ENCODE results near the gene AARSD1. TPM values are rescaled to one million over a fixed set of nuclear protein-coding genes. Genes with fewer than 3 reads are reported as not detected.
A peak's percentile ranks its signal among the peaks of the same experiment; 100 is the strongest.
"Not testable (repeated sequence)": the region's sequence is repeated elsewhere in the genome, so short reads cannot be mapped to it uniquely, and the experiment has no call there.

Gene AARSD1
- total and polyA plus RNA-seq, 4 donors: 27.6 to 57.0 (median 37.1) TPM

- TF ChIP-seq CTCF (IDR thresholded peaks at IDR 0.05; ENCODE audit: control extremely low read depth, extremely low read depth): no peak
- Histone ChIP-seq H3K4me3 (peak overlapping the region; percentile 96), H3K9me3 (ENCODE audit: control insufficient read depth in 4 of 4, insufficient read depth in 3 of 4, low read length in 3 of 4) (no peaks in the 10 kb centered on the region), H3K27me3 (ENCODE audit: control insufficient read depth in 3 of 3, insufficient read depth in 3 of 3, low read length in 2 of 3) (no peaks in the 10 kb centered on the region), H3K4me1 (ENCODE audit: control insufficient read depth in 5 of 5, insufficient read depth in 5 of 5, low read length in 5 of 5) (peaks cover 0 to 23% (median 10%) of the 10 kb centered on the region in 5 donors), H3K9ac (ENCODE audit: insufficient read depth in 1 of 2, low read length in 2 of 2) (peak overlapping the region; percentile 69 to 70), H3K36me3 (ENCODE audit: control insufficient read depth in 4 of 4, insufficient read depth in 4 of 4, low read length in 4 of 4) (peaks cover 0 to 7% (median 3%) of the 10 kb centered on the region in 4 donors), H3K27ac (ENCODE audit: low read depth in 1 of 2, low read length in 1 of 2) (peak overlapping the region; percentile 90 to 91)
- DNase-seq (peak; percentile 38 to 40 (median 38)), ATAC-seq (ENCODE audit: insufficient read depth, low FRiP score) (peak; percentile 77)
- WGBS, 2 donors: 1% methylated on average over 50 to 67 of the region's 67 CpGs
These were observed 16.6 kb upstream of the AARSD1 start for GRCh38 chr17:42980766-42981397.

- no peaks in the 10 kb centered on the region for H3K9me3 ChIP-seq (ENCODE audit: control insufficient read depth in 4 of 4, insufficient read depth in 3 of 4, low read length in 3 of 4)
- peaks cover 0 to 4% (median 2%) of the 10 kb centered on the region in 4 donors for H3K36me3 ChIP-seq (ENCODE audit: control insufficient read depth in 4 of 4, insufficient read depth in 4 of 4, low read length in 4 of 4)
- peak; percentile 89 for ATAC-seq (ENCODE audit: insufficient read depth, low FRiP score)
- H3K27me3 ChIP-seq (ENCODE audit: control insufficient read depth in 3 of 3, insufficient read depth in 3 of 3, low read length in 2 of 3): no peaks in the 10 kb centered on the region
- peak; percentile 89 to 92 (median 90) for DNase-seq
- peaks cover 0 to 23% (median 10%) of the 10 kb centered on the region in 5 donors for H3K4me1 ChIP-seq (ENCODE audit: control insufficient read depth in 5 of 5, insufficient read depth in 5 of 5, low read length in 5 of 5)
- WGBS, 2 donors: 0% methylated on average over 31 to 39 of the region's 39 CpGs
- TF ChIP-seq CTCF (IDR thresholded peaks at IDR 0.05; ENCODE audit: control extremely low read depth, extremely low read depth): no peak
- peak within 1 kb of the TSS; percentile 96 for H3K4me3 ChIP-seq
- H3K27ac ChIP-seq (ENCODE audit: low read depth in 1 of 2, low read length in 1 of 2): peak within 1 kb of the TSS; percentile 90 to 91
- peak within 1 kb of the TSS; percentile 70 to 82 for H3K9ac ChIP-seq (ENCODE audit: insufficient read depth in 1 of 2, low read length in 2 of 2)
These were observed 16.1 kb upstream of the AARSD1 start, which contains the start of gene RUNDC1 for GRCh38 chr17:42980274-42980765. TSS of gene RUNDC1 (plus strand) at chr17:42980565. CDS start at chr17:42980577, 12 bp downstream.

GRCh38 chr17:42979511-42980273 lies 15.4 kb upstream of the AARSD1 start, which contains the start of gene PTGES3L:
TSS of gene PTGES3L (minus strand) at chr17:42980080. CDS start at chr17:42980053, 27 bp downstream.
- Histone ChIP-seq H3K27me3 (ENCODE audit: control insufficient read depth in 3 of 3, insufficient read depth in 3 of 3, low read length in 2 of 3) (no peaks in the 10 kb centered on the region), H3K9me3 (ENCODE audit: control insufficient read depth in 4 of 4, insufficient read depth in 3 of 4, low read length in 3 of 4) (no peaks in the 10 kb centered on the region), H3K36me3 (ENCODE audit: control insufficient read depth in 4 of 4, insufficient read depth in 4 of 4, low read length in 4 of 4) (peaks cover 0 to 3% (median 0%) of the 10 kb centered on the region in 4 donors), H3K9ac (ENCODE audit: insufficient read depth in 1 of 2, low read length in 2 of 2) (peak within 1 kb of the TSS; percentile 70 to 82), H3K27ac (ENCODE audit: low read depth in 1 of 2, low read length in 1 of 2) (peak within 1 kb of the TSS; percentile 90 to 91), H3K4me3 (peak within 1 kb of the TSS; percentile 96), H3K4me1 (ENCODE audit: control insufficient read depth in 5 of 5, insufficient read depth in 5 of 5, low read length in 5 of 5) (peaks cover 0 to 23% (median 10%) of the 10 kb centered on the region in 5 donors)
- no peak for ATAC-seq (ENCODE audit: insufficient read depth, low FRiP score)
- 33 to 38% methylated on average over 21 of the region's 21 CpGs for WGBS, 2 donors
- DNase-seq: peak in 2 of 3 donors; percentile 58 to 69
- no peak for TF ChIP-seq CTCF (IDR thresholded peaks at IDR 0.05; ENCODE audit: control extremely low read depth, extremely low read depth)

GRCh38 chr17:42975701-42976100 lies 11.4 kb upstream of the AARSD1 start:
- not testable (repeated sequence) for H3K4me3 ChIP-seq; DNase-seq; H3K36me3 ChIP-seq (ENCODE audit: control insufficient read depth in 4 of 4, insufficient read depth in 4 of 4, low read length in 4 of 4); H3K4me1 ChIP-seq (ENCODE audit: control insufficient read depth in 5 of 5, insufficient read depth in 5 of 5, low read length in 5 of 5); ATAC-seq (ENCODE audit: insufficient read depth, low FRiP score); H3K27me3 ChIP-seq (ENCODE audit: control insufficient read depth in 3 of 3, insufficient read depth in 3 of 3, low read length in 2 of 3); H3K9me3 ChIP-seq (ENCODE audit: control insufficient read depth in 4 of 4, insufficient read depth in 3 of 4, low read length in 3 of 4); H3K9ac ChIP-seq (ENCODE audit: insufficient read depth in 1 of 2, low read length in 2 of 2); H3K27ac ChIP-seq (ENCODE audit: low read depth in 1 of 2, low read length in 1 of 2)
- WGBS, 2 donors: 88 to 89% methylated on average over 16 of the region's 16 CpGs

Data from lung (tissue), 12 donors.